Measurements from ENCODE around the gene TNFRSF25.

DNA sequence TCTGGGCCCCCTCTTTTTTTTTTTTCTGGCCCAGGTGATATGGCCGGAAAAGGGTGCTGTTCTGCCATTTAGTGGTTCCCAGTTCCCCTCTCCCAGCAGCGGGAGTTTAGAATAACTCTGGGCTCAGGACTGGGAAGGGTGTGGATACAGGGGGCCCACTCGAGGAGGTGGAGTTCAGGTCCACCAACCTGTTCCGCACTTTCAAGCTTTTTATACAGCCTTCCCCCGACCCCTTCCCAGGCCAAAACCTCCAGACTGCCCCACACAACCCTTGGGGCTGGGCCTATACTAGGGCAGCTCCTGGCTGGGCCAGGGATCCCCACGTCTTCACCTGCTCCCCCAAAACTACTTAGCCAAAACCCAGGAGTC, 25.1 kb upstream of the TNFRSF25 start:
- TF ChIP-seq, protein P1, sequence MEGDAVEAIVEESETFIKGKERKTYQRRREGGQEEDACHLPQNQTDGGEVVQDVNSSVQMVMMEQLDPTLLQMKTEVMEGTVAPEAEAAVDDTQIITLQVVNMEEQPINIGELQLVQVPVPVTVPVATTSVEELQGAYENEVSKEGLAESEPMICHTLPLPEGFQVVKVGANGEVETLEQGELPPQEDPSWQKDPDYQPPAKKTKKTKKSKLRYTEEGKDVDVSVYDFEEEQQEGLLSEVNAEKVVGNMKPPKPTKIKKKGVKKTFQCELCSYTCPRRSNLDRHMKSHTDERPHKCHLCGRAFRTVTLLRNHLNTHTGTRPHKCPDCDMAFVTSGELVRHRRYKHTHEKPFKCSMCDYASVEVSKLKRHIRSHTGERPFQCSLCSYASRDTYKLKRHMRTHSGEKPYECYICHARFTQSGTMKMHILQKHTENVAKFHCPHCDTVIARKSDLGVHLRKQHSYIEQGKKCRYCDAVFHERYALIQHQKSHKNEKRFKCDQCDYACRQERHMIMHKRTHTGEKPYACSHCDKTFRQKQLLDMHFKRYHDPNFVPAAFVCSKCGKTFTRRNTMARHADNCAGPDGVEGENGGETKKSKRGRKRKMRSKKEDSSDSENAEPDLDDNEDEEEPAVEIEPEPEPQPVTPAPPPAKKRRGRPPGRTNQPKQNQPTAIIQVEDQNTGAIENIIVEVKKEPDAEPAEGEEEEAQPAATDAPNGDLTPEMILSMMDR (IDR thresholded peaks at IDR 0.05; ENCODE audit: borderline replicate concordance, extremely low read depth, low read length, poor library complexity, severe bottlenecking) = no peak
- TF ChIP-seq EZH2 (IDR thresholded peaks at IDR 0.05; ENCODE audit: borderline replicate concordance, low read depth, low read length, severe bottlenecking) = no peak

Data from DND-41 (cell line).